Peyer's patch (tissue), 4 donors: ENCODE data around the gene HUS1B.

Source experiments
- CTCF ChIP-seq, 6 experiments: fragments of 450-650 bp in 4 of 6; fragments of 200-600 bp in 2 of 6; sonication (generic) in 1 of 6; IDR thresholded peaks; one replicate each; pipeline ENCODE4 v1.5.1; 2017 to 2019; ENCODE audit warnings: antibody characterized with exemption in 6 of 6, mild to moderate bottlenecking in 3 of 6, moderate library complexity in 1 of 6
- POLR2A ChIP-seq, 2 donors: fragments of 450-650 bp; IDR thresholded peaks; one replicate each; pipeline ENCODE4 v1.5.1; 2017; ENCODE audit warnings: antibody characterized with exemption in 2 of 2, mild to moderate bottlenecking in 2 of 2, moderate library complexity in 2 of 2

GRCh38 chr6:635233-635632 lies 21.7 kb downstream of the HUS1B start:
- TF ChIP-seq CTCF (IDR thresholded peaks at IDR 0.05) (no peak), POLR2A (IDR thresholded peaks at IDR 0.05) (no peak)
